ENCODE measurements around the gene KCNK2. TPM values are rescaled to one million over a fixed set of nuclear protein-coding genes. Genes with fewer than 3 reads are reported as not detected.

KCNK2 gene
- total RNA-seq, 4 donors from 2014 or later = 3.9 to 22.6 (median 21.2) TPM

DNA sequence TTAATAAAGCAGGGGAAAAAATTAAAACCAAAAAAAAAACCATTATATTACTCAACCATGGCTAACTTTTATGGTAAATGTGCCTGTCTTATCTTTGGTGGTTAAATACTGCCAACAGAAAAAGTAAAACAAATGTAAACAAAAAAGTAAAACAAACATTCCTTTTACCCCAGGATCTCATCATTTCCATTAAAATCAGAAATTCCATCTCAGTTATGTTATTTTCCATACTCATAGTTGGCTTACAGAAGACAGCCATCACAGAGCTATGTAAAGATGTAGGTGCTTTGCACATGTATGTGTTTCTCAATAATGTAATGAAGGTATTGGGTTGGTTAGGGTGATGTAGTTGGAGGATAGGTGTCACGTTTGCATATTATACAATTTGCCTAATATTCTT, 185.0 kb downstream of the KCNK2 start:
- 66 to 77% methylated on average over 1 of the region's 1 CpG for WGBS, 2 donors
- no peaks in the 10 kb centered on the region for H3K4me1 ChIP-seq
- TF ChIP-seq, protein P1, sequence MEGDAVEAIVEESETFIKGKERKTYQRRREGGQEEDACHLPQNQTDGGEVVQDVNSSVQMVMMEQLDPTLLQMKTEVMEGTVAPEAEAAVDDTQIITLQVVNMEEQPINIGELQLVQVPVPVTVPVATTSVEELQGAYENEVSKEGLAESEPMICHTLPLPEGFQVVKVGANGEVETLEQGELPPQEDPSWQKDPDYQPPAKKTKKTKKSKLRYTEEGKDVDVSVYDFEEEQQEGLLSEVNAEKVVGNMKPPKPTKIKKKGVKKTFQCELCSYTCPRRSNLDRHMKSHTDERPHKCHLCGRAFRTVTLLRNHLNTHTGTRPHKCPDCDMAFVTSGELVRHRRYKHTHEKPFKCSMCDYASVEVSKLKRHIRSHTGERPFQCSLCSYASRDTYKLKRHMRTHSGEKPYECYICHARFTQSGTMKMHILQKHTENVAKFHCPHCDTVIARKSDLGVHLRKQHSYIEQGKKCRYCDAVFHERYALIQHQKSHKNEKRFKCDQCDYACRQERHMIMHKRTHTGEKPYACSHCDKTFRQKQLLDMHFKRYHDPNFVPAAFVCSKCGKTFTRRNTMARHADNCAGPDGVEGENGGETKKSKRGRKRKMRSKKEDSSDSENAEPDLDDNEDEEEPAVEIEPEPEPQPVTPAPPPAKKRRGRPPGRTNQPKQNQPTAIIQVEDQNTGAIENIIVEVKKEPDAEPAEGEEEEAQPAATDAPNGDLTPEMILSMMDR (IDR thresholded peaks at IDR 0.05) = no peak
- TF ChIP-seq POLR2A (IDR thresholded peaks at IDR 0.05) = no peak
- H3K36me3 ChIP-seq = no peaks in the 10 kb centered on the region
- DNase-seq = no peak
- no peaks in the 10 kb centered on the region for H3K27me3 ChIP-seq
- H3K9me3 ChIP-seq = no peaks in the 10 kb centered on the region
- H3K4me3 ChIP-seq (replicated peaks in 1 of 3) = no peak overlapping the region
- intact Hi-C loops (cut with DNase I) = no loop called here
- H3K27ac ChIP-seq = no peak overlapping the region

DNA sequence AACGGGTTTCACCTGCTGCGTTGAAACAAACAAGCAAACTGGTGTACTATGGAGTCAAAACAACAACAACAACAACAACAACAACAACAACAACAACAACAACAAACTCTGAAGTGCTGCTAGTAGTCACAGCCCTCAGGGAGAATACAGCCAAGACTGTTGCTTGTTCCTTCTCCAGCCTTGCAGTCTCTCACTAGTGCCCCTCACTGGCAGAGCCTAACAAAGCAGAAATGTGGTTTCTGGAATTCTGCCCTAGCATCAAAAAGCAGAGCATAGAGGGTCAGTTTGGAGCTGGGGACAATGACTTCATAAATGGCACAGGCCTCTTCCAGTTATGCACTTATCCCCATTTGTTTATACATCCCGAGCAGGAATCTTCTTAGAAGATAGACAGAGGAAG, 187.4 kb downstream of the KCNK2 start:
- 65 to 69% methylated on average over 3 of the region's 3 CpGs for WGBS, 2 donors
- DNase-seq = no peak
- H3K27me3 ChIP-seq = no peaks in the 10 kb centered on the region
- H3K27ac ChIP-seq = no peak overlapping the region
- no peaks in the 10 kb centered on the region for H3K36me3 ChIP-seq
- no peaks in the 10 kb centered on the region for H3K9me3 ChIP-seq
- TF ChIP-seq, protein P1 (IDR thresholded peaks at IDR 0.05) = no peak
- no peak for TF ChIP-seq POLR2A (IDR thresholded peaks at IDR 0.05)
- no peaks in the 10 kb centered on the region for H3K4me1 ChIP-seq
- intact Hi-C loops (cut with DNase I) = no loop called here
- H3K4me3 ChIP-seq (replicated peaks in 1 of 3) = no peak overlapping the region

DNA sequence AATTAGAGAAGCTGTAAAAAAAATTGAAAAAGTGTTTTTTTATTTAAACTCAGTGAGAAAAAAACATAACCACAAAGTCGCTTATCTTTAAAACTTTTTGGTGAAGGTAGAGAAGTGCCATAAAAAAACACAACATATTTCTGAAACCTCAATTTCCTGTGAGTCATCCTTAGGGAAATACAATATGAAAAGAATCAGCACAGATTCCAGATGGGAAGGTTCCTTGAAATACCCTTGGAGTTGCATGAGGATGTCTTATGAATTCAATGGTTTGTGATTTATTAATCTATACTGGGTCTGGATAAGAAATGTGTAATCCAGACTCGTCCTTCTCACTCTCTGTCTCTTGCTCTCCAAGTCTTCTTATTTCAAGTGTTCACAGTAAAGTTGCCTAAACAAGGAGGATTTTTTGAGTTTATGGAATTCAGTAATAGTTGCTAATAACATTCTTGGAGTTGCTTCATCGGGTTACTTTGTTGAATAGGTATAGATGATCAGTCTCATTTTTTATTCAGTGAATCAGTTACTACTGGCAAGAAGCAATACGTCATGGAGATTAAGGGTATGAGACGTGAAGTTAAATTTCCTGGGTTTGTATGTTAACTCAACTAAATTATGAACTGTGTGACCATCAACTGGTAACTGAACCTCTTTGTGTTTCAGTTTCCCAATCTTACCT, 191.4 kb downstream of the KCNK2 start:
- no peak for DNase-seq
- Histone ChIP-seq H3K27ac (no peak overlapping the region), H3K36me3 (no peaks in the 10 kb centered on the region), H3K4me1 (no peaks in the 10 kb centered on the region), H3K4me3 (replicated peaks in 1 of 3) (no peak overlapping the region), H3K9me3 (no peaks in the 10 kb centered on the region), H3K27me3 (no peaks in the 10 kb centered on the region)
- TF ChIP-seq, protein P1 (IDR thresholded peaks at IDR 0.05) = no peak
- TF ChIP-seq POLR2A (IDR thresholded peaks at IDR 0.05) = no peak
- intact Hi-C loops (cut with DNase I) = no loop called here
- 79 to 83% methylated on average over 5 of the region's 5 CpGs for WGBS, 2 donors

DNA sequence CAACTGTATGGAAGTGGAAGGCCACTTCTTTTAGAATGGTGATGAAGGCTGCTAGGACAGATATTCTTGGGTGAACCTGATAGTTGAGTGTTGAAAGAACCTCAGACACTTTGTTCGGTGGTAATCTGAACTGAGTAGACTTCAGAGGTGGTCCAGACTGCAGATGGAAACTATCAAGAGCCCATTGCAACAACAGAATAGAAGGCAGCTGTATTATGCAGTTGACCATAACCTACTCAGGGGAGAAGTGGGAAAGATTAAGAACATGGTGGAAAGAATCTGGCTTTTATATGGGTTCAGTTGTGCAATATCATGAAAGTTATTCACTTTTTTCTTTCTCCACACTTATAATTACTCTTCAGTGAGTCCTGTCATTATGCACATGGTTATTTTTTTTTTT, 194.0 kb downstream of the KCNK2 start:
- Histone ChIP-seq H3K9me3 (no peaks in the 10 kb centered on the region), H3K4me1 (no peaks in the 10 kb centered on the region), H3K4me3 (replicated peaks in 1 of 3) (no peak overlapping the region), H3K36me3 (no peaks in the 10 kb centered on the region), H3K27ac (no peak overlapping the region), H3K27me3 (no peaks in the 10 kb centered on the region)
- intact Hi-C loops (cut with DNase I) = no loop called here
- WGBS, 2 donors = 81 to 88% methylated on average over 1 of the region's 1 CpG
- no peak for DNase-seq
- TF ChIP-seq POLR2A (IDR thresholded peaks at IDR 0.05) = no peak
- TF ChIP-seq, protein P1 (IDR thresholded peaks at IDR 0.05) = no peak

DNA sequence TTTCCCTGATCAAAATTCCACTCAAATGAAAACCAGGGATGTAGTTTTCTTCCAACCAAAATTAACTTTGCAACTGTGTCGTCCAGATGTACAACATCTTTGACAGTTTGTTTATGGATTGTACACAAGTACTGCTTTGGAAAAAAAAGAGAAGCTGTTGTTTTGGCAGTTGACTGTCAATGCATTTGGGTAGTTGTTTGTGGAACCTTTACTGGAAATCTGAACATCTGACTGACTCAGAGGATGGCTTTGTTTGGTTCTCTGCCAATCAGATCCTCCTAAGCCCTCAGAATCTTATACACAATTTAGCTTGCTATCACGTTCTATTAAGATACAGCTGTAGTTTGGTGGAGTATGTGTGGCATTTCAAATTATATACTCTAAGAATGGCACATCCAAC, 195.0 kb downstream of the KCNK2 start:
- no peaks in the 10 kb centered on the region for H3K27me3 ChIP-seq
- H3K9me3 ChIP-seq = no peaks in the 10 kb centered on the region
- H3K4me3 ChIP-seq (replicated peaks in 1 of 3) = no peak overlapping the region
- intact Hi-C loops (cut with DNase I) = no loop called here
- H3K4me1 ChIP-seq = no peaks in the 10 kb centered on the region
- DNase-seq = no peak
- 65 to 66% methylated on average over 2 of the region's 2 CpGs for WGBS, 2 donors
- no peaks in the 10 kb centered on the region for H3K36me3 ChIP-seq
- H3K27ac ChIP-seq = no peak overlapping the region
- TF ChIP-seq, protein P1 (IDR thresholded peaks at IDR 0.05) = no peak
- no peak for TF ChIP-seq POLR2A (IDR thresholded peaks at IDR 0.05)
